ENCODE data around the gene MSH5.

The MSH5 gene

GRCh38 chr6:31713465-31713864 lies 26.3 kb upstream of the MSH5 start:
- no peak for DNase-seq

GRCh38 chr6:31713991-31714684 lies 25.7 kb upstream of the MSH5 start:
- DNase-seq: no peak

- no peak for DNase-seq
These were observed 24.5 kb upstream of the MSH5 start, which contains the start of gene LY6G6D for GRCh38 chr6:31715022-31715958. TSS of gene LY6G6D (plus strand) at chr6:31715348. CDS start at chr6:31715356, 8 bp downstream.

- no peak for DNase-seq
These were observed 22.1 kb upstream of the MSH5 start for GRCh38 chr6:31717499-31718222.

- DNase-seq: no peak
These were observed 21.5 kb upstream of the MSH5 start for GRCh38 chr6:31718265-31718664.

- no peak for DNase-seq
These were observed 20.8 kb upstream of the MSH5 start for GRCh38 chr6:31719001-31719400.

- DNase-seq: no peak
These were observed 19.5 kb upstream of the MSH5 start for GRCh38 chr6:31720196-31720770.

GRCh38 chr6:31721351-31722020 lies 18.3 kb upstream of the MSH5 start, which contains the start of gene LY6G6C:
TSS of gene LY6G6C (minus strand) at chr6:31721746. CDS start at chr6:31721679, 67 bp downstream.
- DNase-seq: no peak

GRCh38 chr6:31722173-31722572 lies 17.6 kb upstream of the MSH5 start:
- DNase-seq: no peak

GRCh38 chr6:31723245-31723979 lies 16.4 kb upstream of the MSH5 start, which contains the start of gene MPIG6B:
TSS of gene MPIG6B (plus strand) at chr6:31723373. CDS start at chr6:31723384, 11 bp downstream.
- DNase-seq: no peak

- no peak for DNase-seq
These were observed 15.7 kb upstream of the MSH5 start for GRCh38 chr6:31723980-31724691.

- no peak for DNase-seq
These were observed 14.1 kb upstream of the MSH5 start for GRCh38 chr6:31725502-31726350.

GRCh38 chr6:31727034-31727716 lies 12.6 kb upstream of the MSH5 start:
- peak in 1 of 2 donors; percentile 77 for DNase-seq

- peak in 1 of 2 donors; percentile 28 for DNase-seq
These were observed 11.8 kb upstream of the MSH5 start for GRCh38 chr6:31727717-31728671.

GRCh38 chr6:31728767-31729514 lies 10.9 kb upstream of the MSH5 start, which contains the start of gene DDAH2:
TSS of gene DDAH2 (minus strand) at chr6:31729299. CDS start at chr6:31729161, 138 bp downstream.
- DNase-seq: no peak

- peak; percentile 83 for DNase-seq
These were observed 10.3 kb upstream of the MSH5 start for GRCh38 chr6:31729515-31729978.

All from CD4-positive, alpha-beta T cell treated with Interleukin-1 beta for 1 hour (primary cell).